IMR-90 (cell line): Measurements from ENCODE around the gene NXPH3. TPM values are rescaled to one million over a fixed set of nuclear protein-coding genes. Genes with fewer than 3 reads are reported as not detected.

Experiments
- ATAC-seq: fragments of 200-7000 bp; cut with Tn5 transposase; 2 replicates; pipeline ENCODE4 v1.9.1; 2020; ENCODE audit warnings: low read depth, mild to moderate bottlenecking, moderate library complexity
- BruUV-seq: library from RNA; stranded (reverse); fragments of 400-500 nt; replicated peaks from 2 replicates; lab custom pipeline; 2021; lab: Mats Ljungman, UMichigan
- CTCF ChIA-PET: fragments of 300-600 bp; formaldehyde crosslinking; extraction: SDS; loops from one replicate; lab custom pipeline; 2021; ENCODE audit warnings: antibody characterized with exemption; lab: Yijun Ruan, JAX
- POLR2A ChIA-PET: fragments of 300-600 bp; sonication (Branson Sonifier 250); formaldehyde crosslinking; loops from one replicate; lab custom pipeline; 2022; ENCODE audit warnings: antibody characterized with exemption; ENCODE audit not compliant: unreplicated experiment; lab: Charles Lee
- DNase-seq: peaks from one replicate; pipeline ENCODE4 v3.0.0; 2013
- H2AFZ ChIP-seq: replicated peaks from 2 replicates; pipeline ENCODE3; 2013; ENCODE audit warnings: low read length, mild to moderate bottlenecking; ENCODE audit not compliant: poor library complexity
- H2AK5ac ChIP-seq: 2 replicates; pipeline ENCODE4 v1.6.1; 2013; ENCODE audit warnings: low read depth, low read length, inconsistent platforms
- H2AK9ac ChIP-seq: replicated peaks from 2 replicates; pipeline ENCODE3; 2013; ENCODE audit warnings: mild to moderate bottlenecking, low read depth, low read length, moderate library complexity; ENCODE audit not compliant: poor library complexity
- H2BK120ac ChIP-seq: 2 replicates; pipeline ENCODE4 v1.6.1; 2013; ENCODE audit warnings: low read depth, low read length, inconsistent platforms
- H2BK15ac ChIP-seq: 3 replicates; pipeline ENCODE4 v1.6.1; 2013; ENCODE audit warnings: low read depth, low read length, inconsistent platforms
- H2BK20ac ChIP-seq: 2 replicates; pipeline ENCODE4 v1.6.1; 2013; ENCODE audit warnings: low read depth, mild to moderate bottlenecking, inconsistent platforms, low read length, moderate library complexity
- H2BK5ac ChIP-seq: 2 replicates; pipeline ENCODE4 v1.6.1; 2013; ENCODE audit warnings: mild to moderate bottlenecking, low read depth, low read length, inconsistent platforms; ENCODE audit not compliant: poor library complexity, severe bottlenecking
- H3K14ac ChIP-seq: replicated peaks from 2 replicates; pipeline ENCODE4 v1.6.1; 2013; ENCODE audit warnings: low read depth, low read length, inconsistent platforms
- H3K18ac ChIP-seq: 2 replicates; pipeline ENCODE4 v1.6.1; 2013; ENCODE audit warnings: low read depth, low read length, control low read depth
- H3K23ac ChIP-seq: 2 replicates; pipeline ENCODE4 v1.6.1; 2013; ENCODE audit warnings: low read depth, low read length, inconsistent platforms
- H3K27ac ChIP-seq: 2 replicates; pipeline ENCODE4 v1.5.1; 2013; ENCODE audit warnings: mild to moderate bottlenecking, control low read depth, low read length; ENCODE audit not compliant: insufficient read depth
- H3K27me3 ChIP-seq: 2 replicates; pipeline ENCODE4 v1.6.1; 2013; ENCODE audit warnings: low read length; ENCODE audit not compliant: control insufficient read depth, insufficient read depth
- H3K36me3 ChIP-seq: 2 replicates; pipeline ENCODE4 v1.6.1; 2013; ENCODE audit warnings: low read length, mixed read lengths; ENCODE audit not compliant: control insufficient read depth, insufficient read depth
- H3K4ac ChIP-seq: 2 replicates; pipeline ENCODE4 v1.6.1; 2013; ENCODE audit warnings: low read depth, low read length, inconsistent platforms
- H3K4me1 ChIP-seq: 2 replicates; pipeline ENCODE4 v1.6.1; 2013; ENCODE audit warnings: low read length, mixed read lengths; ENCODE audit not compliant: control insufficient read depth, insufficient read depth
- H3K4me2 ChIP-seq: 2 replicates; pipeline ENCODE4 v1.6.1; 2013; ENCODE audit warnings: low read depth, mild to moderate bottlenecking, control low read depth, low read length, moderate library complexity
- H3K4me3 ChIP-seq: 2 replicates; pipeline ENCODE4 v1.5.1; 2013; ENCODE audit warnings: low read depth, mild to moderate bottlenecking, control low read depth, low read length, moderate library complexity; ENCODE audit not compliant: insufficient read depth
- H3K56ac ChIP-seq: 2 replicates; pipeline ENCODE4 v1.6.1; 2013; ENCODE audit warnings: low read length, inconsistent platforms; ENCODE audit not compliant: insufficient read depth; ENCODE audit errors: extremely low read depth
- H3K79me1 ChIP-seq, 2 experiments: 2 replicates each; pipeline ENCODE4 v1.6.1; 2013; ENCODE audit warnings: low read length in 2 of 2, inconsistent platforms in 1 of 2, low read depth in 1 of 2
- H3K9ac ChIP-seq: 2 replicates; pipeline ENCODE4 v1.6.1; 2013; ENCODE audit warnings: low read depth, low read length, control low read depth
- H3K9me1 ChIP-seq: 2 replicates; pipeline ENCODE4 v1.6.1; 2013; ENCODE audit warnings: low read length, inconsistent platforms; ENCODE audit not compliant: insufficient read depth
- H3K9me3 ChIP-seq: 2 replicates; pipeline ENCODE4 v1.6.1; 2013; ENCODE audit warnings: low read length; ENCODE audit not compliant: control insufficient read depth, insufficient read depth
- H4K20me1 ChIP-seq: 2 replicates; pipeline ENCODE4 v1.6.1; 2013; ENCODE audit warnings: low read length, inconsistent platforms; ENCODE audit not compliant: insufficient read depth
- H4K5ac ChIP-seq: 2 replicates; pipeline ENCODE4 v1.6.1; 2013; ENCODE audit warnings: mild to moderate bottlenecking, low read depth, low read length, control low read depth
- H4K8ac ChIP-seq, 2 experiments: 2 replicates each; pipeline ENCODE4 v1.6.1; 2013; ENCODE audit warnings: low read depth in 2 of 2, low read length in 2 of 2, control low read depth in 1 of 2, inconsistent platforms in 1 of 2
- H4K91ac ChIP-seq: 2 replicates; pipeline ENCODE4 v1.6.1; 2013; ENCODE audit warnings: low read depth, low read length, inconsistent platforms; ENCODE audit not compliant: insufficient read depth
- BHLHE40 ChIP-seq: fragments of 150-350 bp; IDR thresholded peaks from 2 replicates; pipeline ENCODE4 v1.6.1; 2016; ENCODE audit warnings: mild to moderate bottlenecking, low read depth, low read length
- CHD1 ChIP-seq: IDR thresholded peaks from 2 replicates; pipeline ENCODE4 v1.6.1; 2012; ENCODE audit warnings: low read depth, low read length, improper control_type of control experiment
- RCOR1 ChIP-seq: IDR thresholded peaks from 2 replicates; pipeline ENCODE4 v1.6.1; 2012; ENCODE audit warnings: mild to moderate bottlenecking, low read length, improper control_type of control experiment; ENCODE audit not compliant: insufficient replicate concordance
- whole genome bisulfite sequencing, 2 experiments: methylation state at CpG; one replicate each; pipeline versions ENCODE4 v1.1.5 to v1.1.7; 2013; ENCODE audit warnings: missing lambda C conversion rate in 2 of 2; ENCODE audit not compliant: insufficient read length in 1 of 2; ENCODE audit errors: extremely low coverage in 2 of 2; 5-methylcytosine and 5-hydroxymethylcytosine counted together
- dilution Hi-C: fragments of 300-500 bp; cut with HindIII; formaldehyde crosslinking; loops from one replicate; pipeline ENCODE4 v1.14.3; 2018; ENCODE audit warnings: low sequenced_read_pairs; ENCODE audit not compliant: unreplicated experiment
- in situ Hi-C: fragments of 300-500 bp; cut with MboI; formaldehyde crosslinking; loops from 3 replicates; pipeline ENCODE4 v1.14.3; 2019; ENCODE audit warnings: low sequenced_read_pairs, inconsistent platforms, mixed read lengths
- intact Hi-C: fragments of 100-400 bp; cut with micrococcal nuclease; formaldehyde crosslinking; loops from 2 replicates; pipeline ENCODE4 v1.10.0; 2022
- polyA plus RNA-seq, 3 experiments: library from polyadenylated mRNA; depleted of rRNA; stranded (reverse); fragments of >200 nt; gene quantifications; 2 replicates each; pipeline ENCODE4 v1.2.3, GENCODE V29; 2012; ENCODE audit warnings: low replicate concordance in 1 of 3
- total RNA-seq: library from RNA; depleted of rRNA; stranded (reverse); fragments of >200 nt; gene quantifications from 2 replicates; pipeline ENCODE4 v1.2.3, GENCODE V29; 2012

Gene NXPH3
- total and polyA plus RNA-seq, 2 of the 4 experiments (the other 2 are of a cell fraction), result 0.18 to 0.31 TPM

DNA sequence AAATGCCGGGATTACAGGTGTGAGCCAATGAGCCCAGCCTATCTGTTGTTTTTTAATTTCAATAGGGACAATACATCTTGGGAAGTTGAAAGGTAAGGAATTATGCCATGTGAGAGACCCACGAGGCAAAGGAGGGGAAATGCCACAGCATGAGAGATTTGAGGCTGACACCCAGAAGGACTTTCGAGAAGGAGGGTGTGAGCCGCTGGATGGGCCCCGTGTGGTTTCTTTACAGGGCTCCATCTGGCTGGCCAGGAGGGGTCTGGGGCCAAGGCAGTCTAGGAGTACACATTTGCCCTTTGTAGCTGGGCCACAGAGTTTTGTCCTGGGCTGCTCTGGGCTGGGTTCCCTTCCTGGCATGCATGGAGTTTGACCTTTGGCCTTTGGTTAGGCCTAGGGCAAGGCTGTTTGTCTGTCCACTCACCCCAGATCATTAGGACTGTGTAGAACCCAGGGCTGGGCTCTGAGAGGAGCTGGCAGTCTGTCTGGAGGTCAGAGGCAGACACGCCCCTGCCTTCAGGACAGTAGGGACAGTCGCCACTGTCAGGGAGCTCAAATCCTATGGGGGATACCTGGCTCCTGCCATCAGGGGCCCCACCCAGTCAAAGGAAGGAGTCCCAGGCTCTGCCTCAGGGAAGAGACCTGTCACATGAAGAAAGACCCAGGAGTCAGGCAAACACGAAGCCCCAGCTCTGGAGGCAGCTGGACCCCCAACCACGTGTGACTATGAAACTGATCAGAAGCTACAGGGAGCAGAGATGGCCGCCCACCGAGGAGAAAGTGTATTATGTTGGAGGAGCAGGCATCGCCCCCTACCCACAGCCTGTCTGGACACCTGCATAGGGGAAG, 24.2 kb upstream of the NXPH3 start (continued):
- no peak for TF ChIP-seq CHD1

DNA sequence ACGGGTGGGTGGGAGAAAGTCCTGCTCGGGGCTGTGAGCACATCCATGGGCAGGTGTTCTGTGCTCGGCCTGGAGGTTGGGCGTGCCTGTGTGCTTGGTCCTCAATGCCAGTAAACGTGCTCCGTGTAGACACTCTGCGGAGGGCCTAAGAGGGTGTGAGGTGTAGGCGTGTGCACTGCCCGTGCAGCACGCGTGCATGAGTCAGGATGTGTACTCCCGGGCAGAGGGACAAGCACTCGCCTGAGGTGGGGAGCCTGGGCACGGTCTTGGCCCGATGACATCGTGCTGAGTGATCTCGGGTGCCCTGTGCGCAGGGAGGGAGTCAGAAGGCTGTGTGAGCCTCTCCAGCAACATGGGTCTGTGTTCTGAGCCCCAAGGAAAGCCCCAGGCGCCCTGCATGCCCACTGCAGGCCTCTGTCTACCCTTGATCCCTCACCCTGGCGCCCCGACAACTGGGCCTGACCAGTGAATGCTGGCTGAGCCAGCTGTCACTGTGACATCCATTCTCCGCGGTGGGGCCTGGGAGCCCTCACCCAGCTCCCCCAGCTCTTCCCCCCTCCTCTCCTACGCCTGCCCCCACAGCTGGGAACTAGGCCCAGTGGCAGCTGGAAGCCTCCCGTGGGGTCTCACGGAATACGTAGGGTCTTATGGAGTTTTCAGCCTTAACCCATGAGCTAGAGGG, 23.5 kb upstream of the NXPH3 start:
- H2BK15ac ChIP-seq, result no peak overlapping the region
- H3K4me3 ChIP-seq, result no peak overlapping the region
- H3K27ac ChIP-seq, result no peak overlapping the region
- peaks cover 28% of the 10 kb centered on the region for H3K27me3 ChIP-seq
- ChIA-PET CTCF (no interaction called here), POLR2A (no interaction called here)
- no peaks in the 10 kb centered on the region for H3K36me3 ChIP-seq
- no peak overlapping the region for H2BK20ac ChIP-seq
- no peaks in the 10 kb centered on the region for H4K20me1 ChIP-seq
- H2BK120ac ChIP-seq, result no peak overlapping the region
- intact Hi-C loops (no loop called here), dilution Hi-C loops (no loop called here), in situ Hi-C loops (loop anchor here (5.0 kb wide), 1 partner anchor 115 kb away; no protein-coding TSS in a partner anchor)
- H4K5ac ChIP-seq, result no peak overlapping the region
- WGBS, 2 experiments, result 57% methylated on average over 13 of the region's 27 CpGs; no CpG with 5 or more reads in 1 of the 2 experiments
- H3K4ac ChIP-seq, result no peak overlapping the region
- peak; percentile 96 for TF ChIP-seq BHLHE40
- TF ChIP-seq RCOR1, result no peak
- peaks cover 2% of the 10 kb centered on the region; the same call in 1 of the 2 replicates for H3K4me1 ChIP-seq
- H4K91ac ChIP-seq, result no peak overlapping the region
- no peak overlapping the region for H2BK5ac ChIP-seq
- no peaks in the 10 kb centered on the region for H3K9me1 ChIP-seq
- H3K56ac ChIP-seq, result no peak overlapping the region
- H2AK5ac ChIP-seq, result no peak overlapping the region
- no peaks in the 10 kb centered on the region for H3K79me1 ChIP-seq
- H3K14ac ChIP-seq, result no peak overlapping the region
- H3K23ac ChIP-seq, result no peak overlapping the region
- H2AK9ac ChIP-seq, result no peak overlapping the region
- peak overlapping the region; percentile 68 for H2AFZ ChIP-seq
- H3K4me2 ChIP-seq, result no peak overlapping the region
- H4K8ac ChIP-seq, result no peak overlapping the region
- H3K18ac ChIP-seq, result no peak overlapping the region
- DNase-seq, result peak; percentile 28
- H3K9ac ChIP-seq, result no peak overlapping the region
- no peak for ATAC-seq
- no peaks in the 10 kb centered on the region for H3K9me3 ChIP-seq
- BruUV-seq, result no TSS peak
